IMR-90 (cell line): Measurements from ENCODE around the gene RNGTT. TPM values are rescaled to one million over a fixed set of nuclear protein-coding genes. Genes with fewer than 3 reads are reported as not detected.

ENCODE experiments used
- ATAC-seq: fragments of 200-7000 bp; cut with Tn5 transposase; 2 replicates; pipeline ENCODE4 v1.9.1; 2020; ENCODE audit warnings: low read depth, mild to moderate bottlenecking, moderate library complexity
- BruUV-seq: library from RNA; stranded (reverse); fragments of 400-500 nt; replicated peaks from 2 replicates; lab custom pipeline; 2021; lab: Mats Ljungman, UMichigan
- CTCF ChIA-PET: fragments of 300-600 bp; formaldehyde crosslinking; extraction: SDS; loops from one replicate; lab custom pipeline; 2021; ENCODE audit warnings: antibody characterized with exemption; lab: Yijun Ruan, JAX
- POLR2A ChIA-PET: fragments of 300-600 bp; sonication (Branson Sonifier 250); formaldehyde crosslinking; loops from one replicate; lab custom pipeline; 2022; ENCODE audit warnings: antibody characterized with exemption; ENCODE audit not compliant: unreplicated experiment; lab: Charles Lee
- DNase-seq: peaks from one replicate; pipeline ENCODE4 v3.0.0; 2013
- H2AFZ ChIP-seq: replicated peaks from 2 replicates; pipeline ENCODE3; 2013; ENCODE audit warnings: low read length, mild to moderate bottlenecking; ENCODE audit not compliant: poor library complexity
- H2AK5ac ChIP-seq: 2 replicates; pipeline ENCODE4 v1.6.1; 2013; ENCODE audit warnings: low read depth, low read length, inconsistent platforms
- H2AK9ac ChIP-seq: replicated peaks from 2 replicates; pipeline ENCODE3; 2013; ENCODE audit warnings: mild to moderate bottlenecking, low read depth, low read length, moderate library complexity; ENCODE audit not compliant: poor library complexity
- H2BK120ac ChIP-seq: 2 replicates; pipeline ENCODE4 v1.6.1; 2013; ENCODE audit warnings: low read depth, low read length, inconsistent platforms
- H2BK15ac ChIP-seq: 3 replicates; pipeline ENCODE4 v1.6.1; 2013; ENCODE audit warnings: low read depth, low read length, inconsistent platforms
- H2BK20ac ChIP-seq: 2 replicates; pipeline ENCODE4 v1.6.1; 2013; ENCODE audit warnings: low read depth, mild to moderate bottlenecking, inconsistent platforms, low read length, moderate library complexity
- H2BK5ac ChIP-seq: 2 replicates; pipeline ENCODE4 v1.6.1; 2013; ENCODE audit warnings: mild to moderate bottlenecking, low read depth, low read length, inconsistent platforms; ENCODE audit not compliant: poor library complexity, severe bottlenecking
- H3K14ac ChIP-seq: replicated peaks from 2 replicates; pipeline ENCODE4 v1.6.1; 2013; ENCODE audit warnings: low read depth, low read length, inconsistent platforms
- H3K18ac ChIP-seq: 2 replicates; pipeline ENCODE4 v1.6.1; 2013; ENCODE audit warnings: low read depth, low read length, control low read depth
- H3K23ac ChIP-seq: 2 replicates; pipeline ENCODE4 v1.6.1; 2013; ENCODE audit warnings: low read depth, low read length, inconsistent platforms
- H3K27ac ChIP-seq: 2 replicates; pipeline ENCODE4 v1.5.1; 2013; ENCODE audit warnings: mild to moderate bottlenecking, control low read depth, low read length; ENCODE audit not compliant: insufficient read depth
- H3K27me3 ChIP-seq: 2 replicates; pipeline ENCODE4 v1.6.1; 2013; ENCODE audit warnings: low read length; ENCODE audit not compliant: control insufficient read depth, insufficient read depth
- H3K36me3 ChIP-seq: 2 replicates; pipeline ENCODE4 v1.6.1; 2013; ENCODE audit warnings: low read length, mixed read lengths; ENCODE audit not compliant: control insufficient read depth, insufficient read depth
- H3K4ac ChIP-seq: 2 replicates; pipeline ENCODE4 v1.6.1; 2013; ENCODE audit warnings: low read depth, low read length, inconsistent platforms
- H3K4me1 ChIP-seq: 2 replicates; pipeline ENCODE4 v1.6.1; 2013; ENCODE audit warnings: low read length, mixed read lengths; ENCODE audit not compliant: control insufficient read depth, insufficient read depth
- H3K4me2 ChIP-seq: 2 replicates; pipeline ENCODE4 v1.6.1; 2013; ENCODE audit warnings: low read depth, mild to moderate bottlenecking, control low read depth, low read length, moderate library complexity
- H3K4me3 ChIP-seq: 2 replicates; pipeline ENCODE4 v1.5.1; 2013; ENCODE audit warnings: low read depth, mild to moderate bottlenecking, control low read depth, low read length, moderate library complexity; ENCODE audit not compliant: insufficient read depth
- H3K56ac ChIP-seq: 2 replicates; pipeline ENCODE4 v1.6.1; 2013; ENCODE audit warnings: low read length, inconsistent platforms; ENCODE audit not compliant: insufficient read depth; ENCODE audit errors: extremely low read depth
- H3K79me1 ChIP-seq, 2 experiments: 2 replicates each; pipeline ENCODE4 v1.6.1; 2013; ENCODE audit warnings: low read length in 2 of 2, inconsistent platforms in 1 of 2, low read depth in 1 of 2
- H3K9ac ChIP-seq: 2 replicates; pipeline ENCODE4 v1.6.1; 2013; ENCODE audit warnings: low read depth, low read length, control low read depth
- H3K9me1 ChIP-seq: 2 replicates; pipeline ENCODE4 v1.6.1; 2013; ENCODE audit warnings: low read length, inconsistent platforms; ENCODE audit not compliant: insufficient read depth
- H3K9me3 ChIP-seq: 2 replicates; pipeline ENCODE4 v1.6.1; 2013; ENCODE audit warnings: low read length; ENCODE audit not compliant: control insufficient read depth, insufficient read depth
- H4K20me1 ChIP-seq: 2 replicates; pipeline ENCODE4 v1.6.1; 2013; ENCODE audit warnings: low read length, inconsistent platforms; ENCODE audit not compliant: insufficient read depth
- H4K5ac ChIP-seq: 2 replicates; pipeline ENCODE4 v1.6.1; 2013; ENCODE audit warnings: mild to moderate bottlenecking, low read depth, low read length, control low read depth
- H4K8ac ChIP-seq, 2 experiments: 2 replicates each; pipeline ENCODE4 v1.6.1; 2013; ENCODE audit warnings: low read depth in 2 of 2, low read length in 2 of 2, control low read depth in 1 of 2, inconsistent platforms in 1 of 2
- H4K91ac ChIP-seq: 2 replicates; pipeline ENCODE4 v1.6.1; 2013; ENCODE audit warnings: low read depth, low read length, inconsistent platforms; ENCODE audit not compliant: insufficient read depth
- BHLHE40 ChIP-seq: fragments of 150-350 bp; IDR thresholded peaks from 2 replicates; pipeline ENCODE4 v1.6.1; 2016; ENCODE audit warnings: mild to moderate bottlenecking, low read depth, low read length
- CEBPB ChIP-seq: IDR thresholded peaks from 2 replicates; pipeline ENCODE4 v1.6.1; 2012; ENCODE audit warnings: low read depth, low read length, improper control_type of control experiment
- MAZ ChIP-seq: IDR thresholded peaks from 2 replicates; pipeline ENCODE4 v1.6.1; 2012; ENCODE audit warnings: low read depth, mild to moderate bottlenecking, low read length, improper control_type of control experiment, moderate library complexity, borderline replicate concordance
- MXI1 ChIP-seq: IDR thresholded peaks from 2 replicates; pipeline ENCODE4 v1.6.1; 2012; ENCODE audit warnings: low read depth, mild to moderate bottlenecking, low read length, moderate library complexity, borderline replicate concordance
- POLR2A ChIP-seq: IDR thresholded peaks from 2 replicates; pipeline ENCODE4 v1.6.1; 2012; ENCODE audit warnings: mild to moderate bottlenecking, low read depth, low read length
- RCOR1 ChIP-seq: IDR thresholded peaks from 2 replicates; pipeline ENCODE4 v1.6.1; 2012; ENCODE audit warnings: mild to moderate bottlenecking, low read length, improper control_type of control experiment; ENCODE audit not compliant: insufficient replicate concordance
- RFX5 ChIP-seq: IDR thresholded peaks from 2 replicates; pipeline ENCODE4 v1.8.0; 2012; ENCODE audit warnings: low read depth, mild to moderate bottlenecking, low read length, moderate library complexity
- SMC3 ChIP-seq: fragments of 150-350 bp; IDR thresholded peaks from 2 replicates; pipeline ENCODE4 v1.6.1; 2016; ENCODE audit warnings: low read depth, mild to moderate bottlenecking, antibody characterized with exemption, low read length, moderate library complexity
- WGBS, 2 experiments: methylation state at CpG; one replicate each; pipeline versions ENCODE4 v1.1.5 to v1.1.7; 2013; ENCODE audit warnings: missing lambda C conversion rate in 2 of 2; ENCODE audit not compliant: insufficient read length in 1 of 2; ENCODE audit errors: extremely low coverage in 2 of 2; 5-methylcytosine and 5-hydroxymethylcytosine counted together
- dilution Hi-C: fragments of 300-500 bp; cut with HindIII; formaldehyde crosslinking; loops from one replicate; pipeline ENCODE4 v1.14.3; 2018; ENCODE audit warnings: low sequenced_read_pairs; ENCODE audit not compliant: unreplicated experiment
- in situ Hi-C: fragments of 300-500 bp; cut with MboI; formaldehyde crosslinking; loops from 3 replicates; pipeline ENCODE4 v1.14.3; 2019; ENCODE audit warnings: low sequenced_read_pairs, inconsistent platforms, mixed read lengths
- intact Hi-C: fragments of 100-400 bp; cut with micrococcal nuclease; formaldehyde crosslinking; loops from 2 replicates; pipeline ENCODE4 v1.10.0; 2022
- polyA plus RNA-seq, 3 experiments: library from polyadenylated mRNA; depleted of rRNA; stranded (reverse); fragments of >200 nt; gene quantifications; 2 replicates each; pipeline ENCODE4 v1.2.3, GENCODE V29; 2012; ENCODE audit warnings: low replicate concordance in 1 of 3
- total RNA-seq: library from RNA; depleted of rRNA; stranded (reverse); fragments of >200 nt; gene quantifications from 2 replicates; pipeline ENCODE4 v1.2.3, GENCODE V29; 2012
- TF ChIP-seq, protein P1 (sequence below): conservative IDR thresholded peaks from 2 replicates; pipeline ENCODE4 v1.5.1; 2012; ENCODE audit warnings: mild to moderate bottlenecking, low read depth, low read length, improper control_type of control experiment
- TF ChIP-seq, protein P2 (sequence below): fragments of 150-350 bp; IDR thresholded peaks from 2 replicates; pipeline ENCODE4 v1.6.1; 2017; ENCODE audit warnings: mild to moderate bottlenecking, antibody characterized with exemption, low read length, low read depth

RNGTT gene
- total and polyA plus RNA-seq, 2 of the 4 experiments (the other 2 are of a cell fraction) = 5.4 to 21.7 TPM

DNA sequence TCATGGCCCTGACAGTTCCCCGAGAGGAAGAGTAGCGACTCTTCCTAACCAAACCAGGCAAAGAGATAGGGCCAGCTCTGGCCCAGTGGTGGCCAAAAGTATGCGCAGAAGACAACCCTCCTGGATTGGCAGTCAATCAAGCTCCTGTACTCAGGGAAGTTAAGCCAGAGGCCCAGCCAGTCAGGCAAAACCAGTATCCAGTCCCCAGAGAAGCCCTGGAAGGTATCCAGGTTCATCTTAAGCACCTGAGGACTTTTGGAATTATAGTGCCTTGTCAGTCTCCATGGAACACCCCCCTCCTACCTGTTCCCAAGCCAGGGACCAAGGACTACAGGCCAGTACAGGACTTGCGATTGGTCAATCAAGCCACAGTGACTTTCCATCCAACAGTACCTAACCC is 298.3 kb downstream of the RNGTT start:
- Histone ChIP-seq H4K91ac (no peak overlapping the region), H3K27ac (no peak overlapping the region), H3K56ac (no peak overlapping the region), H2BK20ac (no peak overlapping the region), H4K20me1 (no peaks in the 10 kb centered on the region; the same call in 1 of the 2 replicates), H3K14ac (no peak overlapping the region), H3K4me3 (no peak overlapping the region), H3K27me3 (no peaks in the 10 kb centered on the region), H2AK9ac (no peak overlapping the region), H2AFZ (no peak overlapping the region), H4K8ac (no peak overlapping the region), H4K5ac (no peak overlapping the region), H2AK5ac (no peak overlapping the region), H3K36me3 (0 out of 2 replicates have a peak, but pooled peaks cover 2% of the 10 kb centered on the region), H3K4ac (no peak overlapping the region), H3K4me1 (no peaks in the 10 kb centered on the region), H3K4me2 (no peak overlapping the region), H3K23ac (no peak overlapping the region), H3K79me1 (peaks cover 3 to 6% of the 10 kb centered on the region in 2 experiments; a peak in 1 of 4 replicates), H2BK5ac (no peak overlapping the region), H2BK120ac (no peak overlapping the region), H3K9me3 (peaks cover 5% of the 10 kb centered on the region; the same call in 1 of the 2 replicates), H3K9ac (no peak overlapping the region), H3K9me1 (no peaks in the 10 kb centered on the region), H2BK15ac (no peak overlapping the region), H3K18ac (no peak overlapping the region)
- in situ Hi-C loops = no loop called here
- no peak for ATAC-seq
- BruUV-seq = no TSS peak
- no peak for DNase-seq
- intact Hi-C loops = no loop called here
- TF ChIP-seq SMC3 = no peak
- TF ChIP-seq POLR2A = no peak
- TF ChIP-seq, protein P1, sequence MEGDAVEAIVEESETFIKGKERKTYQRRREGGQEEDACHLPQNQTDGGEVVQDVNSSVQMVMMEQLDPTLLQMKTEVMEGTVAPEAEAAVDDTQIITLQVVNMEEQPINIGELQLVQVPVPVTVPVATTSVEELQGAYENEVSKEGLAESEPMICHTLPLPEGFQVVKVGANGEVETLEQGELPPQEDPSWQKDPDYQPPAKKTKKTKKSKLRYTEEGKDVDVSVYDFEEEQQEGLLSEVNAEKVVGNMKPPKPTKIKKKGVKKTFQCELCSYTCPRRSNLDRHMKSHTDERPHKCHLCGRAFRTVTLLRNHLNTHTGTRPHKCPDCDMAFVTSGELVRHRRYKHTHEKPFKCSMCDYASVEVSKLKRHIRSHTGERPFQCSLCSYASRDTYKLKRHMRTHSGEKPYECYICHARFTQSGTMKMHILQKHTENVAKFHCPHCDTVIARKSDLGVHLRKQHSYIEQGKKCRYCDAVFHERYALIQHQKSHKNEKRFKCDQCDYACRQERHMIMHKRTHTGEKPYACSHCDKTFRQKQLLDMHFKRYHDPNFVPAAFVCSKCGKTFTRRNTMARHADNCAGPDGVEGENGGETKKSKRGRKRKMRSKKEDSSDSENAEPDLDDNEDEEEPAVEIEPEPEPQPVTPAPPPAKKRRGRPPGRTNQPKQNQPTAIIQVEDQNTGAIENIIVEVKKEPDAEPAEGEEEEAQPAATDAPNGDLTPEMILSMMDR = no peak
- no peak for TF ChIP-seq MXI1
- TF ChIP-seq RFX5 = no peak
- TF ChIP-seq BHLHE40 = no peak
- TF ChIP-seq MAZ = no peak
- no peak for TF ChIP-seq CEBPB
- TF ChIP-seq RCOR1 = no peak
- TF ChIP-seq, protein P2, sequence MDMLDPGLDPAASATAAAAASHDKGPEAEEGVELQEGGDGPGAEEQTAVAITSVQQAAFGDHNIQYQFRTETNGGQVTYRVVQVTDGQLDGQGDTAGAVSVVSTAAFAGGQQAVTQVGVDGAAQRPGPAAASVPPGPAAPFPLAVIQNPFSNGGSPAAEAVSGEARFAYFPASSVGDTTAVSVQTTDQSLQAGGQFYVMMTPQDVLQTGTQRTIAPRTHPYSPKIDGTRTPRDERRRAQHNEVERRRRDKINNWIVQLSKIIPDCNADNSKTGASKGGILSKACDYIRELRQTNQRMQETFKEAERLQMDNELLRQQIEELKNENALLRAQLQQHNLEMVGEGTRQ = no peak
- ChIA-PET CTCF (no interaction called here), POLR2A (no interaction called here)
- dilution Hi-C loops = no loop called here
- no CpG with 5 or more reads among the region's 4 CpGs for WGBS, 2 experiments
